DOHH2 (cell line): ENCODE measurements around the gene STEAP3.

Source experiments
- H3F3A ChIP-seq: fragments of 200-600 bp; sonication (generic), shearing (Covaris generic); 2 replicates; pipeline ENCODE4 v1.6.0; 2016; ENCODE audit warnings: antibody characterized with exemption, mild to moderate bottlenecking; ENCODE audit not compliant: control insufficient read depth, insufficient read depth
- H3K27ac ChIP-seq: fragments of 200-600 bp; sonication (generic); 2 replicates; pipeline ENCODE4 v1.5.1; 2014; ENCODE audit warnings: low read depth, mild to moderate bottlenecking, low read length, moderate library complexity
- H3K27me3 ChIP-seq: fragments of 200-600 bp; sonication (generic); 2 replicates; pipeline ENCODE4 v1.6.1; 2014; ENCODE audit warnings: mild to moderate bottlenecking, low read length, mixed read lengths; ENCODE audit not compliant: control insufficient read depth
- H3K36me3 ChIP-seq: fragments of 200-600 bp; sonication (generic); 2 replicates; pipeline ENCODE4 v1.6.1; 2014; ENCODE audit warnings: mild to moderate bottlenecking, low read length, moderate library complexity, mixed read lengths; ENCODE audit not compliant: control insufficient read depth
- H3K4me1 ChIP-seq: fragments of 200-600 bp; sonication (generic); 2 replicates; pipeline ENCODE4 v1.6.1; 2014; ENCODE audit warnings: mild to moderate bottlenecking, low read length, mixed read lengths; ENCODE audit not compliant: control insufficient read depth
- H3K4me2 ChIP-seq: fragments of 200-600 bp; sonication (generic); 2 replicates; pipeline ENCODE4 v1.6.0; 2014; ENCODE audit warnings: mild to moderate bottlenecking, low read length, moderate library complexity
- H3K4me3 ChIP-seq: fragments of 200-600 bp; sonication (generic); 2 replicates; pipeline ENCODE4 v1.5.1; 2014; ENCODE audit warnings: mild to moderate bottlenecking, low read length, mixed read lengths
- H3K79me2 ChIP-seq: fragments of 200-600 bp; sonication (generic); 2 replicates; pipeline ENCODE4 v1.6.1; 2014; ENCODE audit warnings: mild to moderate bottlenecking, low read length, mixed read lengths; ENCODE audit not compliant: control insufficient read depth
- H3K9me2 ChIP-seq: fragments of 200-600 bp; sonication (generic); replicated peaks from 2 replicates; pipeline ENCODE4 v1.6.1; 2014; ENCODE audit warnings: mild to moderate bottlenecking, low read length, mixed read lengths; ENCODE audit not compliant: control insufficient read depth
- H3K9me3 ChIP-seq: fragments of 200-600 bp; sonication (generic); 2 replicates; pipeline ENCODE4 v1.6.1; 2014; ENCODE audit warnings: antibody characterized with exemption, low read length, mixed read lengths; ENCODE audit not compliant: control insufficient read depth, insufficient read depth
- H4K20me1 ChIP-seq: fragments of 200-600 bp; sonication (generic); 2 replicates; pipeline ENCODE4 v1.6.0; 2014; ENCODE audit warnings: low read depth, mild to moderate bottlenecking, antibody characterized with exemption, low read length, moderate library complexity; ENCODE audit not compliant: control insufficient read depth, insufficient read depth
- EZH2phosphoT487 ChIP-seq: fragments of 200-600 bp; sonication (generic); IDR thresholded peaks from 2 replicates; pipeline ENCODE4 v1.6.1; 2017; ENCODE audit warnings: borderline replicate concordance, mild to moderate bottlenecking, antibody characterized with exemption, low read length, moderate library complexity, mixed read lengths
- TF ChIP-seq, protein P1 (sequence below): fragments of 200-600 bp; sonication (generic); IDR thresholded peaks from one replicate; pipeline ENCODE4 v1.5.1; 2014; ENCODE audit warnings: antibody characterized with exemption, mild to moderate bottlenecking, low read depth, low read length; ENCODE audit not compliant: poor library complexity, severe bottlenecking

STEAP3 gene

DNA sequence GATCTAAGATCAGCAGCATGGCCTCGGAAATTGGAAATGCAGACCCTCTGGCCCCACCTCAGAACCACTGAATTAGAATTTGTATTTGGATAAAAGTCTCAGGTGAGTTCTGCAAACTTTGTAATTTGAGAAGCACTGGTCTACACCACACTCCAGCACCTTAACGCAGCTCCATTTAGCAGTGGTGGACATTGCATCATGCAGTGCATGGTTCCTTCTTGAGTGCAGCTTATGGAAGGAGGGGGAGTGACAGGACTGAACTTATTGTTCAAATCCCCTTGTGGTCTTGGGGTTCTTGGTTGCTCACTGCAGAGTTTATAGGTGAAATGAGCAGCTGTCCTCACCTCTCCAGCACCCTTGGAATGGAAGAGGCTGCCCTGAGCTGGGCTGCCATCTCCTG is 17.4 kb upstream of the STEAP3 start:
- TF ChIP-seq, protein P1, sequence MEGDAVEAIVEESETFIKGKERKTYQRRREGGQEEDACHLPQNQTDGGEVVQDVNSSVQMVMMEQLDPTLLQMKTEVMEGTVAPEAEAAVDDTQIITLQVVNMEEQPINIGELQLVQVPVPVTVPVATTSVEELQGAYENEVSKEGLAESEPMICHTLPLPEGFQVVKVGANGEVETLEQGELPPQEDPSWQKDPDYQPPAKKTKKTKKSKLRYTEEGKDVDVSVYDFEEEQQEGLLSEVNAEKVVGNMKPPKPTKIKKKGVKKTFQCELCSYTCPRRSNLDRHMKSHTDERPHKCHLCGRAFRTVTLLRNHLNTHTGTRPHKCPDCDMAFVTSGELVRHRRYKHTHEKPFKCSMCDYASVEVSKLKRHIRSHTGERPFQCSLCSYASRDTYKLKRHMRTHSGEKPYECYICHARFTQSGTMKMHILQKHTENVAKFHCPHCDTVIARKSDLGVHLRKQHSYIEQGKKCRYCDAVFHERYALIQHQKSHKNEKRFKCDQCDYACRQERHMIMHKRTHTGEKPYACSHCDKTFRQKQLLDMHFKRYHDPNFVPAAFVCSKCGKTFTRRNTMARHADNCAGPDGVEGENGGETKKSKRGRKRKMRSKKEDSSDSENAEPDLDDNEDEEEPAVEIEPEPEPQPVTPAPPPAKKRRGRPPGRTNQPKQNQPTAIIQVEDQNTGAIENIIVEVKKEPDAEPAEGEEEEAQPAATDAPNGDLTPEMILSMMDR: no peak
- TF ChIP-seq EZH2phosphoT487: no peak
- no peaks in the 10 kb centered on the region for H4K20me1 ChIP-seq
- no peaks in the 10 kb centered on the region for H3K9me2 ChIP-seq
- H3K9me3 ChIP-seq: no peaks in the 10 kb centered on the region
- peaks cover 5% of the 10 kb centered on the region; the same call in 1 of the 2 replicates for H3K27me3 ChIP-seq
- no peak overlapping the region for H3K4me2 ChIP-seq
- no peaks in the 10 kb centered on the region for H3K79me2 ChIP-seq
- H3K27ac ChIP-seq: no peak overlapping the region
- H3F3A ChIP-seq: no peaks in the 10 kb centered on the region
- no peaks in the 10 kb centered on the region for H3K36me3 ChIP-seq
- H3K4me3 ChIP-seq: no peak overlapping the region
- H3K4me1 ChIP-seq: no peaks in the 10 kb centered on the region

GRCh38 chr2:119207447-119207846 is 16.2 kb upstream of the STEAP3 start:
- no peak overlapping the region for H3K4me2 ChIP-seq
- TF ChIP-seq, protein P1: no peak
- no peak for TF ChIP-seq EZH2phosphoT487

DNA sequence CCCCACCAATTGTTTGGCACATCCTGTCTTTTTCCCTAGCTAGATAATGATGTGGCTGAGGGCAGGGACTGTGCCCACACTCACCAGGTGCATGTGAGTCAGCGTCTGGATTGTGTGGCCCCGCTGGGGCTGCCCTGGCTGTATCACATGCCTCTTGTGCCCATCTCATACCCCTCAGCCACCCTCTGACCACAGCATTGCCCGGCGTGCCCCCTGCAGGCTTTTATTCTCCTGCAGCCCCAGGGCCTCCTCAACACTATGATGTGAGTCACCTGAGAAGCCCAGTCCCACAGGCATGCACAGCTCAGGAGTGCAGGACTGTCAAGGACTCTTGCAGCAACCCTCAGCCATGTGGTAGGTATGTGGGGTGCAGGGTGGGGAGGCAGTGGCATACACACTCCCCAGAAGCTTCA is 14.8 kb upstream of the STEAP3 start:
- no peak for TF ChIP-seq EZH2phosphoT487
- TF ChIP-seq, protein P1: no peak
- Histone ChIP-seq H3F3A (no peaks in the 10 kb centered on the region), H3K4me3 (no peak overlapping the region), H3K4me2 (no peak overlapping the region), H3K36me3 (no peaks in the 10 kb centered on the region), H3K4me1 (no peaks in the 10 kb centered on the region), H4K20me1 (no peaks in the 10 kb centered on the region), H3K9me3 (no peaks in the 10 kb centered on the region), H3K27ac (no peak overlapping the region), H3K9me2 (no peaks in the 10 kb centered on the region), H3K27me3 (peaks cover 5% of the 10 kb centered on the region; the same call in 1 of the 2 replicates), H3K79me2 (no peaks in the 10 kb centered on the region)

More at GRCh38 chr2:119207447-119207846, 16.2 kb upstream of the STEAP3 start:
- no peak overlapping the region for H3K27ac ChIP-seq
- H4K20me1 ChIP-seq: no peaks in the 10 kb centered on the region
- H3K27me3 ChIP-seq: peaks cover 5% of the 10 kb centered on the region; the same call in 1 of the 2 replicates
- H3K36me3 ChIP-seq: no peaks in the 10 kb centered on the region
- no peak overlapping the region for H3K4me3 ChIP-seq
- H3K4me1 ChIP-seq: no peaks in the 10 kb centered on the region
- H3F3A ChIP-seq: no peaks in the 10 kb centered on the region
- H3K79me2 ChIP-seq: no peaks in the 10 kb centered on the region
- no peaks in the 10 kb centered on the region for H3K9me2 ChIP-seq
- no peaks in the 10 kb centered on the region for H3K9me3 ChIP-seq
